Activated naive CD4-positive, alpha-beta T cell treated with anti-CD3 and anti-CD28 coated beads for 36 hours (primary cell): Measurements from ENCODE around the gene TSPAN6. TPM values are rescaled to one million over a fixed set of nuclear protein-coding genes. Genes with fewer than 3 reads are reported as not detected.

ENCODE experiments used
- CTCF ChIA-PET: fragments of 350-600 bp; sonication (Branson Sonifier 250); formaldehyde crosslinking; loops from one replicate; lab custom pipeline; 2021; ENCODE audit warnings: antibody characterized with exemption; lab: Charles Lee
- DNase-seq: peaks from one replicate; pipeline ENCODE4 v3.0.0-alpha.2; 2020
- H3K27ac Mint-ChIP-seq: one replicate; pipeline ENCODE4 v1.8.0; 2021; ENCODE audit warnings: mild to moderate bottlenecking, mixed read lengths
- H3K27me3 Mint-ChIP-seq: one replicate; pipeline ENCODE4 v1.8.0; 2021; ENCODE audit warnings: low read depth, mixed read lengths
- H3K36me3 Mint-ChIP-seq: one replicate; pipeline ENCODE4 v1.8.0; 2021; ENCODE audit warnings: low read depth, mixed read lengths
- H3K4me1 Mint-ChIP-seq: one replicate; pipeline ENCODE4 v1.8.0; 2021; ENCODE audit warnings: low read depth, mixed read lengths
- H3K4me3 Mint-ChIP-seq: one replicate; pipeline ENCODE4 v1.8.0; 2021; ENCODE audit warnings: mild to moderate bottlenecking, moderate library complexity, mixed read lengths
- H3K9me3 Mint-ChIP-seq: one replicate; pipeline ENCODE4 v1.8.0; 2021; ENCODE audit warnings: mixed read lengths
- intact Hi-C: fragments of 100-400 bp; cut with micrococcal nuclease; formaldehyde crosslinking; loops from one replicate; pipeline ENCODE4 v1.15.1; 2023
- total RNA-seq, 2 experiments: library from RNA; stranded (reverse); gene quantifications; one replicate each; pipeline ENCODE4 v1.2.3, GENCODE V29; 2021

Gene TSPAN6
- total RNA-seq, 2 experiments from 2014 or later, result 0.42 to 0.57 TPM

GRCh38 chrX:100662796-100663195 is 26.2 kb upstream of the TSPAN6 start:
- H3K27me3 Mint-ChIP-seq, result no peaks in the 10 kb centered on the region
- DNase-seq, result no peak
- CTCF ChIA-PET, result interaction anchor here (1.6 kb wide), 1 partner anchor 9 kb away, joined by 4 read pairs; no protein-coding TSS in a partner anchor
- no peaks in the 10 kb centered on the region for H3K36me3 Mint-ChIP-seq
- intact Hi-C loops, result no loop called here
- no peaks in the 10 kb centered on the region for H3K4me1 Mint-ChIP-seq
- H3K9me3 Mint-ChIP-seq, result no peaks in the 10 kb centered on the region
- no peak overlapping the region for H3K4me3 Mint-ChIP-seq
- no peak overlapping the region for H3K27ac Mint-ChIP-seq

DNA sequence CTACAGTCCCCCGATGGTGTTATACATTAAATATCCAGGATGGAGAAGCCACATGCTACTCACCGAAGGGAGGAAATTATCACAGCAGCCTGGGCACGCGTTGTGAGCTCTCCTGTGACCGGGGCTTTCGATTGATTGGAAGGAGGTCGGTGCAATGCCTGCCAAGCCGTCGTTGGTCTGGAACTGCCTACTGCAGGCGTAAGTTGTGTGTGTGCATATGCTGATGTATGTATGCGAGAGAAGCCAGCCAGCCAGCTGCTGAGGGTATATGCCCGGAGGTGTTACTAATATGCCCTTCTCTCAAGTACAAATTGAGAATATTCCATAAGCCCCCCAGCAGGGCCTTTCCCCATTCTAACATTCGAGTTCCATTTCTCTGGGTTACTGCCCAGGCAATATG is 25.6 kb upstream of the TSPAN6 start:
- H3K4me1 Mint-ChIP-seq, result no peaks in the 10 kb centered on the region

GRCh38 chrX:100659431-100660137 is 23.0 kb upstream of the TSPAN6 start:
- no peak for DNase-seq
- Mint-ChIP-seq H3K36me3 (no peaks in the 10 kb centered on the region), H3K4me1 (no peaks in the 10 kb centered on the region), H3K9me3 (no peaks in the 10 kb centered on the region), H3K27me3 (no peaks in the 10 kb centered on the region), H3K4me3 (no peak overlapping the region), H3K27ac (no peak overlapping the region)
- intact Hi-C loops, result no loop called here
- CTCF ChIA-PET, result no interaction called here

More for the DNA sequence above, 25.6 kb upstream of the TSPAN6 start:
- H3K27ac Mint-ChIP-seq, result no peak overlapping the region
- intact Hi-C loops, result no loop called here
- no peak overlapping the region for H3K4me3 Mint-ChIP-seq
- no peaks in the 10 kb centered on the region for H3K9me3 Mint-ChIP-seq
- CTCF ChIA-PET, result interaction anchor here (1.6 kb wide), 1 partner anchor 9 kb away, joined by 4 read pairs; no protein-coding TSS in a partner anchor
- no peaks in the 10 kb centered on the region for H3K36me3 Mint-ChIP-seq
- H3K27me3 Mint-ChIP-seq, result no peaks in the 10 kb centered on the region
- DNase-seq, result no peak

DNA sequence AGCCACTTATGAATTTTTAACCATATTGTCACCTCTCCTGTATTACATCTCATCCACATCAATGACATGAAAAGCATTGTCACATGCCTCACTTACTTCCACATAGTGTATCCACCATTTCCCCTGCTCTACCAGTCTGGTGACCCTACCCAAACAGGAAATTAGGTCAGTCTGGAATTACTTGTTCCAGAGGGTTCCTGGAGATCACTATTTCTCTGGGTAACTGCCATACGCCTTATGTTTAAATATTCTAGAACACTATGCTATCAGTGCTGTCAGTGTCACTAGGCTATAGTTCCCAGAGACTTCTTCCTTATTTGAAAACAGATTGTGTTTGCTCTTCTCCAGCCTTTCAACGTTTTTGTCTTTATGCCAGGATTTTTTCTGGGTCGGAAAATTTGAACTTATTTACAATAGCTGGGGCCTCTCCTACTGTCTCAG is 22.4 kb upstream of the TSPAN6 start:
- H3K36me3 Mint-ChIP-seq, result no peaks in the 10 kb centered on the region
- no peaks in the 10 kb centered on the region for H3K27me3 Mint-ChIP-seq
- no peaks in the 10 kb centered on the region for H3K4me1 Mint-ChIP-seq
- H3K9me3 Mint-ChIP-seq, result no peaks in the 10 kb centered on the region
- no peak for DNase-seq
- H3K27ac Mint-ChIP-seq, result no peak overlapping the region
- intact Hi-C loops, result no loop called here
- CTCF ChIA-PET, result no interaction called here
- H3K4me3 Mint-ChIP-seq, result no peak overlapping the region

DNA sequence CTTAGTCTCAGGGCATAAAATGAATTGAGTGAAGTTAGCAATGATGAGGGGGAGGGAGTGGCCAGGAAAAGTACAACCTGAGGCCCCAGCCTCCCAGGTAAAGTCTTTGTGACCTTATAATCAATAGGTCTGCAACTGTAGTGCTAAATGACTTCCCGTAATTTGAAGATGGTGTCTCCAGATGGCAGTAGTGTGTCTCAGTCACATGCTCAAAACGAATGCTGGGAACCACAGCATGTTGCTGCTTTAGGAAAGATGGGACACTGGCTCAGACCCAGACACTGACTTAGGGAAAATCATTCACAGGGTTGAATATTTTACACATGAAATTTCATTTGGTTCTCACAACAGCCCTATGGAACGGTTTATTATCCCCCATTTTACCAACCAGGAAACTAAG is 17.7 kb upstream of the TSPAN6 start:
- intact Hi-C loops, result no loop called here
- Mint-ChIP-seq H3K4me1 (no peaks in the 10 kb centered on the region), H3K27me3 (no peaks in the 10 kb centered on the region), H3K4me3 (no peak overlapping the region), H3K36me3 (no peaks in the 10 kb centered on the region), H3K9me3 (no peaks in the 10 kb centered on the region), H3K27ac (no peak overlapping the region)
- CTCF ChIA-PET, result interaction anchor here (0.5 to 1.3 kb wide), 3 partner anchors 17 to 139 kb away, joined by 3 to 5 read pairs (median 3); partner anchors contain the start of gene TSPAN6
- no peak for DNase-seq

- CTCF ChIA-PET, result interaction anchor here (2.7 kb wide), 1 partner anchor 116 kb away, joined by 9 read pairs; no protein-coding TSS in a partner anchor
These were observed 15.7 kb upstream of the TSPAN6 start for GRCh38 chrX:100652266-100652665.

DNA sequence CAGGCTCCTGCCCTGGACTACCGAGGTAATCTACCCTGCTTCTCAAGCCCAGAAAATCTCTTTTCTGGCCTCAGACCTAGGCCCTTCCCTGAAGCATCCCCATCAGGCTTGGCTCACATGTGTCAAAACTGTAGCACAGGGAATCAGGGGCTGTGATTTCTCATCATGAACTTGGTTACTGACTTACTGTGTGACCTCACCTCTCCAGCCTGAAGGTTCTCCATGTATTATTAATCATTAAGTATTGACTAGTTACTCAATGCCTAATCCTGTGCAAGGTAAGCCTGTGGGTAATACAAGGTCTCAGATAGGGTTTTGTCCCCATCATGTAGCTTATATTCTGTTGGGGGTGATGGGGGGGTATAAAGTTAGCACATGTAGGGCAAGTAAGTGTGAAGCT is 14.2 kb upstream of the TSPAN6 start:
- intact Hi-C loops, result no loop called here
- no peaks in the 10 kb centered on the region for H3K4me1 Mint-ChIP-seq
- no peaks in the 10 kb centered on the region for H3K27me3 Mint-ChIP-seq
- CTCF ChIA-PET, result interaction anchor here (2.7 kb wide), 1 partner anchor 118 kb away, joined by 9 read pairs; no protein-coding TSS in a partner anchor
- no peaks in the 10 kb centered on the region for H3K9me3 Mint-ChIP-seq
- no peaks in the 10 kb centered on the region for H3K36me3 Mint-ChIP-seq
- no peak overlapping the region for H3K4me3 Mint-ChIP-seq
- no peak overlapping the region for H3K27ac Mint-ChIP-seq
- DNase-seq, result no peak

More at GRCh38 chrX:100652266-100652665, 15.7 kb upstream of the TSPAN6 start:
- H3K27me3 Mint-ChIP-seq, result no peaks in the 10 kb centered on the region
- H3K27ac Mint-ChIP-seq, result no peak overlapping the region
- H3K4me1 Mint-ChIP-seq, result no peaks in the 10 kb centered on the region
- DNase-seq, result no peak
- no peaks in the 10 kb centered on the region for H3K36me3 Mint-ChIP-seq
- intact Hi-C loops, result no loop called here
- no peak overlapping the region for H3K4me3 Mint-ChIP-seq
- H3K9me3 Mint-ChIP-seq, result no peaks in the 10 kb centered on the region

DNA sequence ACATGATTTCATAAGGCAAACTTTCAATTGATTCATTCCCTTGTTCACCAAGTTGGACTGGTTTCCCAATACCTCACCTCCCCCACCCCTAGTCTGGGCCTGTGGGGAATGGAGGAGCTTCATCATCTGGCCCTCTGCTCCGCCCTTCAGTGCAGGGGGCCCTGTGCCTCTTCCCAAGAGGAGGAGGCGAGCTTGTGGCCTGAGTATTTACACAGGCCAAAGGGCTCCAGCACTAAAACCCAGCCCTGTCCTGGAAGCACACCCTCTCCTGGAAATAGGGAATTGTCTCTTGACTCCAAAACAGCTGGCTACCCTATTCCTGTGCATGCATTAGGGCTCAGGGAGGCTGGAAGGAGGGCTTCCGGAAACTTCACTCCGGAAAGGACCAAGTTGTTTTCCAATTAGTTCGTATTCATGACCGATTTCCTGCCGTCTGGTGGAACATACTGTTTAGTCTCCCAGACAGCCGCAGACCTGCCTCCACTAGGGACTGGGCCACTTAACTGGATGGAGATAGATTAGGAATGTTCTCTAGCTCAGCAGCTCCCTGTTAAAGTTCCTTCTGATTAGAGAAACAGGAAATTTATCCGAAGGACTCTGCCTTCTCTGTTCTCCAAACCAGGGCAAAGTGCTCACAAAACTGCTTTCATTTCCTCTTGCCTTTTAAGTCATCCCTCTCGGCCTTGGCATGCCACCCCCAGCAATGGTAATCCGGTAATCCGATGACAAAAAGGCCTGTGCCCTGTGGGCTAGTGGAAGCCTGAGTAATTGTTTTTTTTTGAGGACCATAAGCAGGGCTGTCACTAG is 13.1 kb upstream of the TSPAN6 start:
- H3K27ac Mint-ChIP-seq, result no peak overlapping the region
- H3K4me3 Mint-ChIP-seq, result no peak overlapping the region
- CTCF ChIA-PET, result interaction anchor here (0.6 to 1.4 kb wide), 3 partner anchors 13 to 236 kb away, joined by 3 to 5 read pairs (median 3); partner anchors contain the start of gene TSPAN6
- intact Hi-C loops, result no loop called here
- no peaks in the 10 kb centered on the region for H3K9me3 Mint-ChIP-seq
- no peaks in the 10 kb centered on the region for H3K4me1 Mint-ChIP-seq
- DNase-seq, result no peak
- H3K27me3 Mint-ChIP-seq, result no peaks in the 10 kb centered on the region
- no peaks in the 10 kb centered on the region for H3K36me3 Mint-ChIP-seq

GRCh38 chrX:100648458-100649417 is 12.1 kb upstream of the TSPAN6 start:
- H3K4me1 Mint-ChIP-seq, result no peaks in the 10 kb centered on the region
- CTCF ChIA-PET, result interaction anchor here (0.6 to 1.4 kb wide), 3 partner anchors 12 to 235 kb away, joined by 3 to 5 read pairs (median 3); partner anchors contain the start of gene TSPAN6
- intact Hi-C loops, result no loop called here
- H3K27ac Mint-ChIP-seq, result no peak overlapping the region
- no peaks in the 10 kb centered on the region for H3K9me3 Mint-ChIP-seq
- no peaks in the 10 kb centered on the region for H3K27me3 Mint-ChIP-seq
- H3K4me3 Mint-ChIP-seq, result no peak overlapping the region
- no peaks in the 10 kb centered on the region for H3K36me3 Mint-ChIP-seq
- no peak for DNase-seq

DNA sequence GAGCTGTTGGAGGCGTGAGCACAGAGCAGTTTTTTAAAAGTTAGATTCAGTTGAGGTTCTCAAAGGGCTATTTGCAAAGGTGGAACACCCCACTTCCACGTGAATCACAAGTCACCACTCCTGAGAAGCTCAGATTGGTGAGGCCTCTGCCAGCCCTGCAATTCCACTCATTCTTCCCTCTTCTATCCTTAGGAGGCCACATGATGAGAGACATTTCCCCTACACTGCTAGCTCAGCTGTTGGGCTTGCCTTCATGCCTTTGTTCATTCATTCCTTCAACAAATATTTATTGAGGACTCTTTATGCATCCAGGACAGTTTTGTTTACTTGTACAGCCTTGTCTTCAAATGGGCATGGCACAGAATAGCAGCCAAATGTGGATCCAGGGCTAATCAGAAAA is 11.1 kb upstream of the TSPAN6 start:
- Mint-ChIP-seq H3K27me3 (no peaks in the 10 kb centered on the region), H3K9me3 (no peaks in the 10 kb centered on the region), H3K36me3 (no peaks in the 10 kb centered on the region), H3K4me3 (no peak overlapping the region), H3K4me1 (no peaks in the 10 kb centered on the region), H3K27ac (no peak overlapping the region)
- CTCF ChIA-PET, result no interaction called here
- intact Hi-C loops, result no loop called here
- DNase-seq, result no peak

- no peaks in the 10 kb centered on the region for H3K4me1 Mint-ChIP-seq
- no peak for DNase-seq
- intact Hi-C loops, result no loop called here
- no peak overlapping the region for H3K4me3 Mint-ChIP-seq
- H3K36me3 Mint-ChIP-seq, result no peaks in the 10 kb centered on the region
- no peaks in the 10 kb centered on the region for H3K27me3 Mint-ChIP-seq
- CTCF ChIA-PET, result no interaction called here
- H3K9me3 Mint-ChIP-seq, result no peaks in the 10 kb centered on the region
- no peak overlapping the region for H3K27ac Mint-ChIP-seq
These were observed 10.5 kb upstream of the TSPAN6 start for GRCh38 chrX:100647095-100647494.
